Measurements from ENCODE around the gene DLL3. TPM values are rescaled to one million over a fixed set of nuclear protein-coding genes. Genes with fewer than 3 reads are reported as not detected.

DLL3 gene
- total RNA-seq, 1 experiment from 2014 or later = 2.7 TPM

- BruUV-seq (replicated peaks) = no TSS peak
- DNase-seq = peak; percentile 67 to 90
- intact Hi-C loops (cut with micrococcal nuclease; ENCODE audit: unreplicated experiment) = loop anchor here (2.0 kb wide), 1 partner anchor 58 kb away; the partner anchor contains the start of gene SUPT5H
- peaks cover 15% of the 10 kb centered on the region for H3K4me1 ChIP-seq
- H3K27me3 ChIP-seq (replicated peaks; ENCODE audit: control insufficient read depth, insufficient read depth, low read length) = peaks cover 1% of the 10 kb centered on the region
- Mint-ChIP-seq H3K27ac (ENCODE audit: unreplicated experiment) (no peak overlapping the region), H3K9me3 (ENCODE audit: unreplicated experiment) (no peaks in the 10 kb centered on the region), H3K4me1 (ENCODE audit: low read depth, unreplicated experiment) (peaks cover 16% of the 10 kb centered on the region), H3K36me3 (ENCODE audit: insufficient read depth, unreplicated experiment) (peaks cover 5% of the 10 kb centered on the region), H3K27me3 (ENCODE audit: insufficient read depth, unreplicated experiment) (peaks cover 31% of the 10 kb centered on the region), H3K4me3 (ENCODE audit: unreplicated experiment) (peak overlapping the region; percentile 64)
- CTCF ChIA-PET = interaction anchor here (0.6 to 1.7 kb wide), 12 partner anchors 11 to 67 kb away, joined by 3 to 12 read pairs (median 6); partner anchors contain the start of genes EID2, EID2B and RPS16
- POLR2A ChIA-PET = interaction anchor here (0.6 to 0.9 kb wide), 3 partner anchors 62 to 71 kb away, joined by 3 to 5 read pairs (median 3); partner anchors contain the start of gene RPS16
- H3K36me3 ChIP-seq (ENCODE audit: control insufficient read depth, insufficient read depth, low read length) = no peaks in the 10 kb centered on the region
- peak; percentile 79 to 99 for TF ChIP-seq CTCF (IDR thresholded peaks at IDR 0.05; ENCODE audit: insufficient read depth in 1 of 2, low read depth in 1 of 2, low read length in 1 of 2, severe bottlenecking in 1 of 2, unreplicated experiment in 1 of 2)
- no peaks in the 10 kb centered on the region for H3K9me3 ChIP-seq
- H3K4me3 ChIP-seq (ENCODE audit: low read depth, low read length) = peak overlapping the region; percentile 29
These were observed 4.1 kb downstream of the DLL3 start for GRCh38 chr19:39502640-39503417.

DNA sequence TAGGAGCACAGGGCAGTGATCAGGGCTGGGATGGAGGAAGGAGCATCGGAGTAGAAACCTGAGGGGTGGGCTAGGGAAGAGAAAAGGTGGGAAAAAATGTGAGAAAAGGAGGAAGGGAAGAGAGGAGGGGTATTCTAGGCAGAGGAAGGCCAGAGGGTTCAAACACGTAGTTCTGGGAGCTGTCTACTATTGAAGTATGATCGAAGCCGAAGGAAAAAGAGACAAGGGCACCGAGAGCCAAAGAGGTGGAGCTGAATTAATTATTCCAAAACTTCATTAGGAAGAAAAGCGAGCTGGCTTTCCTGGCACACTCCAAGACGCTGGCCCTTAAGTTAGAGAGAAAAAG is 7.8 kb downstream of the DLL3 start:
- Histone ChIP-seq H3K27me3 (replicated peaks; ENCODE audit: control insufficient read depth, insufficient read depth, low read length) (no peaks in the 10 kb centered on the region), H3K9me3 (no peaks in the 10 kb centered on the region), H3K36me3 (ENCODE audit: control insufficient read depth, insufficient read depth, low read length) (no peaks in the 10 kb centered on the region), H3K4me1 (peaks cover 11% of the 10 kb centered on the region), H3K4me3 (ENCODE audit: low read depth, low read length) (peak overlapping the region; percentile 21; the same call in 1 of the 2 replicates)
- no peak for DNase-seq
- Mint-ChIP-seq H3K36me3 (ENCODE audit: insufficient read depth, unreplicated experiment) (peaks cover 5% of the 10 kb centered on the region), H3K27me3 (ENCODE audit: insufficient read depth, unreplicated experiment) (peaks cover 15% of the 10 kb centered on the region), H3K4me3 (ENCODE audit: unreplicated experiment) (peak overlapping the region; percentile 70), H3K27ac (ENCODE audit: unreplicated experiment) (no peak overlapping the region), H3K4me1 (ENCODE audit: low read depth, unreplicated experiment) (no peaks in the 10 kb centered on the region), H3K9me3 (ENCODE audit: unreplicated experiment) (no peaks in the 10 kb centered on the region)
- BruUV-seq (replicated peaks) = no TSS peak
- intact Hi-C loops (cut with micrococcal nuclease; ENCODE audit: unreplicated experiment) = no loop called here
- CTCF ChIA-PET = interaction anchor here (1.1 kb wide), 1 partner anchor 9 kb away, joined by 5 read pairs; no protein-coding TSS in a partner anchor
- TF ChIP-seq CTCF (IDR thresholded peaks at IDR 0.05; ENCODE audit: insufficient read depth in 1 of 2, low read depth in 1 of 2, low read length in 1 of 2, severe bottlenecking in 1 of 2, unreplicated experiment in 1 of 2) = no peak
- POLR2A ChIA-PET = no interaction called here

- Histone ChIP-seq H3K9me3 (no peaks in the 10 kb centered on the region), H3K4me3 (ENCODE audit: low read depth, low read length) (peak overlapping the region; percentile 54), H3K36me3 (ENCODE audit: control insufficient read depth, insufficient read depth, low read length) (no peaks in the 10 kb centered on the region), H3K27me3 (replicated peaks; ENCODE audit: control insufficient read depth, insufficient read depth, low read length) (no peaks in the 10 kb centered on the region), H3K4me1 (peaks cover 11% of the 10 kb centered on the region)
- Mint-ChIP-seq H3K9me3 (ENCODE audit: unreplicated experiment) (no peaks in the 10 kb centered on the region), H3K36me3 (ENCODE audit: insufficient read depth, unreplicated experiment) (peaks cover 5% of the 10 kb centered on the region), H3K27ac (ENCODE audit: unreplicated experiment) (no peak overlapping the region), H3K4me3 (ENCODE audit: unreplicated experiment) (peak overlapping the region; percentile 70), H3K27me3 (ENCODE audit: insufficient read depth, unreplicated experiment) (peaks cover 15% of the 10 kb centered on the region), H3K4me1 (ENCODE audit: low read depth, unreplicated experiment) (no peaks in the 10 kb centered on the region)
- POLR2A ChIA-PET = no interaction called here
- BruUV-seq (replicated peaks) = no TSS peak
- intact Hi-C loops (cut with micrococcal nuclease; ENCODE audit: unreplicated experiment) = no loop called here
- CTCF ChIA-PET = interaction anchor here (1.1 to 1.8 kb wide), 2 partner anchors 9 to 10 kb away, joined by 5 to 11 read pairs; no protein-coding TSS in a partner anchor
- DNase-seq = peak; percentile 72 to 81
- TF ChIP-seq CTCF (IDR thresholded peaks at IDR 0.05; ENCODE audit: insufficient read depth in 1 of 2, low read depth in 1 of 2, low read length in 1 of 2, severe bottlenecking in 1 of 2, unreplicated experiment in 1 of 2) = no peak
These were observed 8.4 kb downstream of the DLL3 start for GRCh38 chr19:39506944-39507714.
